ENCODE results near the gene ZNF683. TPM values are rescaled to one million over a fixed set of nuclear protein-coding genes. Genes with fewer than 3 reads are reported as not detected.

ZNF683 gene
- total RNA-seq, 1 donor from 2014 or later = not detected

GRCh38 chr1:26408604-26409003 is 36.1 kb upstream of the ZNF683 start:
- Histone ChIP-seq H3K4me3 (ENCODE audit: low read length in 3 of 3) (no peak overlapping the region), H3K27ac (ENCODE audit: low read depth, low read length) (no peak overlapping the region), H3K27me3 (ENCODE audit: control insufficient read depth in 3 of 3, insufficient read depth in 3 of 3, low read length in 3 of 3) (peaks cover 44 to 52% (median 47%) of the 10 kb centered on the region in 3 donors), H3K4me1 (ENCODE audit: control insufficient read depth in 3 of 3, insufficient read depth in 3 of 3, low read length in 3 of 3) (no peaks in the 10 kb centered on the region), H3K9me3 (ENCODE audit: control insufficient read depth in 3 of 3, low read length in 3 of 3) (no peaks in the 10 kb centered on the region), H3K36me3 (ENCODE audit: control insufficient read depth in 3 of 3, insufficient read depth in 3 of 3, low read length in 3 of 3) (no peaks in the 10 kb centered on the region), H3K9ac (ENCODE audit: low read depth in 1 of 3, low read length in 3 of 3) (no peak overlapping the region)

DNA sequence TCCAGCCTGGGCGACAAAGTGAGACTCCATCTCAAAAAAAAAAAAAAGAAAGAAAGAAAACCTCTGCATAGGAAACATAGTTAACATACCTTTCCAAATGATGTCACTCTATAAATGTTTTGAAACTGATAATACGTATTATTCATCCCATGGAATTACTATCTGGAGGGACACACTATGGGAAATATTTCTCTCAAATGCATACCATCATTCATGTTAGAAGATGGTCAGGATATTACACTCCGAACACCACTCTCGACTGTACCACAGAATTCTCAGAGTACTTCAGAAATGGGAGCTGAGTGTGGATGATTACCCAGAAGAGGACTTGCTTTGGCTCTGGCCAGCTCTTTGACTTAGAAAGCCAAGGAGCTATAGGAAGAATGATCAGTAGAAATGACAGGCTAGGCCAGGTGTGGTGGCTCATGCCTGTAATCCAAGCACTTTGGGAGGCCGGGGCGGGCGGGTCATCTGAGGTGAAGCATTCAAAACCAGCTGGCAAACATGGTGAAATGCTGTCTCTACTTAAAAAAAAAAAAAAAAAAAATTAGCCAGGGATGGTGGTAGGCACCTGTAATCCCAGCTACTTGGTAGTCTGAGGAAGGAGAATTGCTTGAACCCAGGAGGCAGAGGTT is 32.8 kb upstream of the ZNF683 start:
- Histone ChIP-seq H3K27ac (ENCODE audit: low read depth, low read length) (no peak overlapping the region), H3K36me3 (ENCODE audit: control insufficient read depth in 3 of 3, insufficient read depth in 3 of 3, low read length in 3 of 3) (no peaks in the 10 kb centered on the region), H3K4me3 (ENCODE audit: low read length in 3 of 3) (no peak overlapping the region), H3K9ac (ENCODE audit: low read depth in 1 of 3, low read length in 3 of 3) (no peak overlapping the region), H3K9me3 (ENCODE audit: control insufficient read depth in 3 of 3, low read length in 3 of 3) (no peaks in the 10 kb centered on the region), H3K27me3 (ENCODE audit: control insufficient read depth in 3 of 3, insufficient read depth in 3 of 3, low read length in 3 of 3) (peaks cover 19 to 25% (median 21%) of the 10 kb centered on the region in 3 donors), H3K4me1 (ENCODE audit: control insufficient read depth in 3 of 3, insufficient read depth in 3 of 3, low read length in 3 of 3) (no peaks in the 10 kb centered on the region)

DNA sequence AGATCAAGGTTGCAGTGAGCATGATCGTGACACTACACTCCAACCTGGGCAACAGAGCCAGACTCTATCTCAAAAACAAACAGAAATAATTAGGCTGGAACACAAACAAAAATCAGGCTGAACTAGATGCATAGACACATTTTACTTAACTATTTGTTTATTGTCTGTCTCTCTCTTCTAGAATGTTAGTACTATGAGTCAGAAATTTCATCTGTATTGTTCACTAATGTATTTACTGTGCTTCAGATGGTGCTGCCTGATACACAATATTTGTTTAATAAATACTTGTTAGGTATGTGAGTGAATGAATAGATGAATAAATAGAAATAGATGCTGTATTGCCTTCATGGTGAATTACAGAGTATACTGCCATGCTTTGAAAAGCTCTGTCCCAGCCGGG is 32.1 kb upstream of the ZNF683 start:
- Histone ChIP-seq H3K4me3 (ENCODE audit: low read length in 3 of 3) (no peak overlapping the region), H3K4me1 (ENCODE audit: control insufficient read depth in 3 of 3, insufficient read depth in 3 of 3, low read length in 3 of 3) (no peaks in the 10 kb centered on the region), H3K9ac (ENCODE audit: low read depth in 1 of 3, low read length in 3 of 3) (no peak overlapping the region), H3K27me3 (ENCODE audit: control insufficient read depth in 3 of 3, insufficient read depth in 3 of 3, low read length in 3 of 3) (peaks cover 16 to 19% (median 19%) of the 10 kb centered on the region in 3 donors), H3K9me3 (ENCODE audit: control insufficient read depth in 3 of 3, low read length in 3 of 3) (no peaks in the 10 kb centered on the region), H3K36me3 (ENCODE audit: control insufficient read depth in 3 of 3, insufficient read depth in 3 of 3, low read length in 3 of 3) (no peaks in the 10 kb centered on the region), H3K27ac (ENCODE audit: low read depth, low read length) (no peak overlapping the region)

- Histone ChIP-seq H3K9me3 (ENCODE audit: control insufficient read depth in 3 of 3, low read length in 3 of 3) (no peaks in the 10 kb centered on the region), H3K36me3 (ENCODE audit: control insufficient read depth in 3 of 3, insufficient read depth in 3 of 3, low read length in 3 of 3) (no peaks in the 10 kb centered on the region), H3K4me1 (ENCODE audit: control insufficient read depth in 3 of 3, insufficient read depth in 3 of 3, low read length in 3 of 3) (no peaks in the 10 kb centered on the region), H3K27ac (ENCODE audit: low read depth, low read length) (no peak overlapping the region), H3K27me3 (ENCODE audit: control insufficient read depth in 3 of 3, insufficient read depth in 3 of 3, low read length in 3 of 3) (peaks cover 9 to 13% (median 12%) of the 10 kb centered on the region in 3 donors), H3K9ac (ENCODE audit: low read depth in 1 of 3, low read length in 3 of 3) (no peak overlapping the region), H3K4me3 (ENCODE audit: low read length in 3 of 3) (no peak overlapping the region)
Observed at GRCh38 chr1:26403656-26404055, 31.1 kb upstream of the ZNF683 start.

DNA sequence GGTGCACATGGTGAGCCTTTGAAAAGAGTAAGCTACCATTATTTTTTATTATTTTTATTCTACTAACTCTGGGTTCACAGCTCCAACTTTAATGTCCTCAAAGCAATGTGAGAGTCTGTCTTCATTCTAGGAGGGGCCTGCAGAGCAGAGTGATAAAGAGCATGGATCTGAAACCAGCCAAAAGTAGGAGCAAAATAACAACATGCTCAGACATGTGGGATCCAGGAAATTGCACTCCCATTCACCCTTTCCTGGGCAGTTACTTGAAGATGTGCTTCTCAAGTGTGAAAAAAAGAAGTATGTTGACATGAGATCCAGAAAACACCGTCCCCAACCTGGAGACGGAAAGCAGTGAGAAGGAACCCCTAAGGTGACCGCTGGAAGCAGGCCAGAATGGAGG is 29.3 kb upstream of the ZNF683 start:
- no peaks in the 10 kb centered on the region for H3K36me3 ChIP-seq (ENCODE audit: control insufficient read depth in 3 of 3, insufficient read depth in 3 of 3, low read length in 3 of 3)
- peaks cover 9 to 13% (median 12%) of the 10 kb centered on the region in 3 donors for H3K27me3 ChIP-seq (ENCODE audit: control insufficient read depth in 3 of 3, insufficient read depth in 3 of 3, low read length in 3 of 3)
- H3K4me1 ChIP-seq (ENCODE audit: control insufficient read depth in 3 of 3, insufficient read depth in 3 of 3, low read length in 3 of 3) = no peaks in the 10 kb centered on the region
- H3K9me3 ChIP-seq (ENCODE audit: control insufficient read depth in 3 of 3, low read length in 3 of 3) = no peaks in the 10 kb centered on the region
- H3K9ac ChIP-seq (ENCODE audit: low read depth in 1 of 3, low read length in 3 of 3) = no peak overlapping the region
- H3K27ac ChIP-seq (ENCODE audit: low read depth, low read length) = no peak overlapping the region
- no peak overlapping the region for H3K4me3 ChIP-seq (ENCODE audit: low read length in 3 of 3)

- Histone ChIP-seq H3K9me3 (ENCODE audit: control insufficient read depth in 3 of 3, low read length in 3 of 3) (no peaks in the 10 kb centered on the region), H3K9ac (ENCODE audit: low read depth in 1 of 3, low read length in 3 of 3) (no peak overlapping the region), H3K27me3 (ENCODE audit: control insufficient read depth in 3 of 3, insufficient read depth in 3 of 3, low read length in 3 of 3) (peaks cover 7 to 11% (median 8%) of the 10 kb centered on the region in 3 donors), H3K36me3 (ENCODE audit: control insufficient read depth in 3 of 3, insufficient read depth in 3 of 3, low read length in 3 of 3) (no peaks in the 10 kb centered on the region), H3K4me1 (ENCODE audit: control insufficient read depth in 3 of 3, insufficient read depth in 3 of 3, low read length in 3 of 3) (no peaks in the 10 kb centered on the region), H3K27ac (ENCODE audit: low read depth, low read length) (no peak overlapping the region), H3K4me3 (ENCODE audit: low read length in 3 of 3) (no peak overlapping the region)
Observed at GRCh38 chr1:26399034-26399433, 26.5 kb upstream of the ZNF683 start.

DNA sequence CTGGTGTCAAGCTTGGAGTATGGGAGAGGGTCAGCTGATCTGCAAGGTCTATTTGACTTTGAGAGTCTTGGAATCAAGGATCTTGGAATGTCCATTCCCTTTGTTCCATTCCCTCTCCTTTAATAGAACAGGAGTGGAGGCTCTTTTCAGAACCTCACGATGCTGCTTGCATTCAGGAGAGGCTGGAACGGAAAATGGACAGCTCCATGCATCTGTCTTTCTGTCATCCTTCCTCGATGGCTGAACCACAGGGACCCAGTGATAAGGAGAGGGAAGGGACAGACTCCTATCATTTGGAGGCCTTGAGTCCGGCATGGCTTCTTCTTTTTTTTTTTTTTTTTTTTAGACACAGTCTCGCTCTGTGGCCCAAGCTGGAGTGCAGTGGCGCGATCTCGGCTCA is 23.2 kb upstream of the ZNF683 start:
- H3K27ac ChIP-seq (ENCODE audit: low read depth, low read length) = no peak overlapping the region
- no peaks in the 10 kb centered on the region for H3K4me1 ChIP-seq (ENCODE audit: control insufficient read depth in 3 of 3, insufficient read depth in 3 of 3, low read length in 3 of 3)
- H3K9me3 ChIP-seq (ENCODE audit: control insufficient read depth in 3 of 3, low read length in 3 of 3) = no peaks in the 10 kb centered on the region
- H3K4me3 ChIP-seq (ENCODE audit: low read length in 3 of 3) = no peak overlapping the region
- H3K9ac ChIP-seq (ENCODE audit: low read depth in 1 of 3, low read length in 3 of 3) = no peak overlapping the region
- H3K36me3 ChIP-seq (ENCODE audit: control insufficient read depth in 3 of 3, insufficient read depth in 3 of 3, low read length in 3 of 3) = no peaks in the 10 kb centered on the region
- no peaks in the 10 kb centered on the region for H3K27me3 ChIP-seq (ENCODE audit: control insufficient read depth in 3 of 3, insufficient read depth in 3 of 3, low read length in 3 of 3)

DNA sequence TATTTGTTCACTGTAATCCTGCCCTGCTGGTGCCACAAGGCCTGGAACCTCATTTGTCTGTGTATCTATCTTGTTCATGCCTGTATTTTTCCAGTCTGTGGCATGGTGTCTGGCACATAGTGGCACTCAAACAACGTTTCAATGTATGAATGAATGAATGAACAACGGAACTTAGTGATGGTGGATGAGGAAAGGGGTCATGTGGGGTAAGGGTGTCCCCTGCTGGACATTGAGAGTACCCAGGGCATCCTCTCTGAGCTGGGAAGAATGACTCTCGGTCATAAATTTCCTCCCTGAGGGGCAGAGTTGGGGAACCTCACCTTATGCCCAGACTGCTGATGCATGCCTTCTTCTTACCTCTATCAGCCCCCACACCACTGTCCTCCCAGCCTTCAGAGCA is 18.9 kb upstream of the ZNF683 start:
- H3K4me3 ChIP-seq (ENCODE audit: low read length in 3 of 3) = no peak overlapping the region
- H3K36me3 ChIP-seq (ENCODE audit: control insufficient read depth in 3 of 3, insufficient read depth in 3 of 3, low read length in 3 of 3) = no peaks in the 10 kb centered on the region
- no peaks in the 10 kb centered on the region for H3K9me3 ChIP-seq (ENCODE audit: control insufficient read depth in 3 of 3, low read length in 3 of 3)
- H3K27ac ChIP-seq (ENCODE audit: low read depth, low read length) = no peak overlapping the region
- no peaks in the 10 kb centered on the region for H3K4me1 ChIP-seq (ENCODE audit: control insufficient read depth in 3 of 3, insufficient read depth in 3 of 3, low read length in 3 of 3)
- peaks cover 5 to 6% (median 5%) of the 10 kb centered on the region in 3 donors for H3K27me3 ChIP-seq (ENCODE audit: control insufficient read depth in 3 of 3, insufficient read depth in 3 of 3, low read length in 3 of 3)
- no peak overlapping the region for H3K9ac ChIP-seq (ENCODE audit: low read depth in 1 of 3, low read length in 3 of 3)

- Histone ChIP-seq H3K4me1 (ENCODE audit: control insufficient read depth in 3 of 3, insufficient read depth in 3 of 3, low read length in 3 of 3) (no peaks in the 10 kb centered on the region), H3K36me3 (ENCODE audit: control insufficient read depth in 3 of 3, insufficient read depth in 3 of 3, low read length in 3 of 3) (no peaks in the 10 kb centered on the region), H3K4me3 (ENCODE audit: low read length in 3 of 3) (no peak overlapping the region), H3K27ac (ENCODE audit: low read depth, low read length) (no peak overlapping the region), H3K27me3 (ENCODE audit: control insufficient read depth in 3 of 3, insufficient read depth in 3 of 3, low read length in 3 of 3) (peaks cover 5 to 9% (median 6%) of the 10 kb centered on the region in 3 donors), H3K9me3 (ENCODE audit: control insufficient read depth in 3 of 3, low read length in 3 of 3) (no peaks in the 10 kb centered on the region), H3K9ac (ENCODE audit: low read depth in 1 of 3, low read length in 3 of 3) (no peak overlapping the region)
Observed at GRCh38 chr1:26389604-26390247, 17.2 kb upstream of the ZNF683 start.

DNA sequence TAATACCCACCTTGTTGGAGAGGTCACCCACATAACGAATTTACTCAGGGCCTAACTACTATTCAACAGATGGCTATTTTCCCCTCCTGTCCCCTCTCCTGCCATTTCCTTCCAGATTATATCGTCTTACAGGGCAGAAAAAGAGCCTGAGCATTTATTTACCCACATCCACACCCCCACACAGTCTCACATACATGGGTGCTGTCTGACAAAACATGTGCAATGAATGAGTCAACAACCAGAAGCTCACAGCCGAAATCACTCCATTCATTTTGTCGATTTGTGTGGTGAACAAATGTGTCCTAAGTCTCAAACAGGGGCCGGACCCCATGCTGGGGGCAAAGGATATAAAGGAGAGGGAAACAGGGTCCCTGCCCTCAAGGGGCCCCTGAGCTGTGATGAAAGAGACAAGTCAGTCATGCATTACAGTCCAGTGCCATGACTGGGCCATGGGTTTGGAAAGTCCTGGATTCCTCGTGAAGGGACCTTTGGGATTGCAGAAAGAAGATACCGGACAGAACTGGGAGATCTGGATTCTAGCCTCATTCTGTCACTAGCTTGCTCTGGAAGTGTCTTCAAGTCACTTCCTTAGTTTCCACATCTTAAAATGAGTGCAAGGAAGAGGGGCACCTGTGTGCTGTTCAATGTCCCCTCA is 16.4 kb upstream of the ZNF683 start:
- Histone ChIP-seq H3K4me3 (ENCODE audit: low read length in 3 of 3) (no peak overlapping the region), H3K27me3 (ENCODE audit: control insufficient read depth in 3 of 3, insufficient read depth in 3 of 3, low read length in 3 of 3) (peaks cover 5 to 9% (median 6%) of the 10 kb centered on the region in 3 donors), H3K36me3 (ENCODE audit: control insufficient read depth in 3 of 3, insufficient read depth in 3 of 3, low read length in 3 of 3) (no peaks in the 10 kb centered on the region), H3K9me3 (ENCODE audit: control insufficient read depth in 3 of 3, low read length in 3 of 3) (no peaks in the 10 kb centered on the region), H3K27ac (ENCODE audit: low read depth, low read length) (no peak overlapping the region), H3K4me1 (ENCODE audit: control insufficient read depth in 3 of 3, insufficient read depth in 3 of 3, low read length in 3 of 3) (no peaks in the 10 kb centered on the region), H3K9ac (ENCODE audit: low read depth in 1 of 3, low read length in 3 of 3) (no peak overlapping the region)

Data from skeletal muscle tissue (tissue), 4 donors.